Stimulated activated effector memory CD8-positive, alpha-beta T cell treated with anti-CD3 and anti-CD28 coated beads, Interleukin-12 subunit alpha, Interleukin-12 subunit beta, amount 100 ng/mL, for 72 hours (primary cell): ENCODE data around the gene NCLN.
"Not testable (repeated sequence)": the region's sequence is repeated elsewhere in the genome, so short reads cannot be mapped to it uniquely, and the experiment has no call there.

Source experiments
- ATAC-seq: fragments of 150-1000 bp; cut with Tn5 transposase; 2 replicates; pipeline ENCODE4 v1.10.0; 2021
- DNase-seq, 2 donors: peaks; one replicate each; pipeline ENCODE4 v3.0.0; 2021 to 2022; ENCODE audit warnings: low spot score in 2 of 2
- H3K27ac Mint-ChIP-seq: one replicate; pipeline ENCODE4 v1.8.0; 2022; ENCODE audit warnings: mild to moderate bottlenecking, mixed read lengths
- H3K36me3 Mint-ChIP-seq: one replicate; pipeline ENCODE4 v1.8.0; 2022; ENCODE audit warnings: mild to moderate bottlenecking, mixed read lengths
- H3K4me1 Mint-ChIP-seq: one replicate; pipeline ENCODE4 v1.8.0; 2022; ENCODE audit warnings: mixed read lengths
- H3K4me3 Mint-ChIP-seq: one replicate; pipeline ENCODE4 v1.8.0; 2022; ENCODE audit warnings: mild to moderate bottlenecking, mixed read lengths
- H3K9me3 Mint-ChIP-seq: one replicate; pipeline ENCODE4 v1.8.0; 2022; ENCODE audit warnings: mixed read lengths

NCLN gene

DNA sequence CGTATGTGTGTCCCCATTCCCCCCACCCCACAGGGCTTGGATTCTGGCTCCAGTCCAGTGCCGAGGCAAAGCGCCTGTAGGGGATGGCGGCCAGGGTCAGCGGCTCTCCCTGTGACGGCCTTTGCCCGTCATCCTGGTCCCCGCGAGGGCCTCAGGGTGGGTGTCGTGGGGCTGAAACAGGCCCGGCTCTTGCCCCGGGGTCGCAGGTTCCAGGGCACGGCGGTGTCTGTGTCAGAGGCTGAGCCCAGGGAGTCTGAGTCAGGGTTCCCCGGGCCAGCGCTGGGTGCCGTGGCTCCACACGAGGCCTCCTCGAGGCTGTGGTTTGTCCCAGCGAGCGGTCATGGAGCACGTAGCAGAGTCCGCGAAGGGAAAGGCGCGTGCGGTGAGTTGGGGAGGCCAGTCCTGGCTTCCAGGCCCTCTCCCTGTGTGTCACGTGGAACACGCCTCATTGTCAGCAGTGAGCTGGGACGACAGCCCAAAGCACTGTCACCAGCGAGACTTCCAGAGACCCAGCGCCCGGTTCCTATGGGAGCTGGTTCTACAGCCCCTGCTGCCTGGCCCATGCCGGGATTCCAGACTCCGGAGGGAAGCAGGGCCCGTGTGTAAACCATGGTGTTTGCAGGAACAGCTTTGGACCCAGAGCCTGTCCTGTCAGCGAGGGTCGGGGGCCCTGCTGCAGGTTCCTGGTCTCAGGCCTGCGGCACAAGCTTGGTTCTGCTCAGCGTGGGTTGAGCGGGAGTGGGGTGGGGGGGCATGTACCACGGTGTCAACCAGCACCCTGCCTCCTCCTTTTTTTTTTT lies 13.4 kb downstream of the NCLN start:
- no peaks in the 10 kb centered on the region for H3K4me1 Mint-ChIP-seq
- ATAC-seq (no peak), DNase-seq (no peak)
- no peak overlapping the region for H3K27ac Mint-ChIP-seq
- no peak overlapping the region for H3K4me3 Mint-ChIP-seq
- H3K9me3 Mint-ChIP-seq = no peaks in the 10 kb centered on the region
- H3K36me3 Mint-ChIP-seq = peaks cover 58% of the 10 kb centered on the region

DNA sequence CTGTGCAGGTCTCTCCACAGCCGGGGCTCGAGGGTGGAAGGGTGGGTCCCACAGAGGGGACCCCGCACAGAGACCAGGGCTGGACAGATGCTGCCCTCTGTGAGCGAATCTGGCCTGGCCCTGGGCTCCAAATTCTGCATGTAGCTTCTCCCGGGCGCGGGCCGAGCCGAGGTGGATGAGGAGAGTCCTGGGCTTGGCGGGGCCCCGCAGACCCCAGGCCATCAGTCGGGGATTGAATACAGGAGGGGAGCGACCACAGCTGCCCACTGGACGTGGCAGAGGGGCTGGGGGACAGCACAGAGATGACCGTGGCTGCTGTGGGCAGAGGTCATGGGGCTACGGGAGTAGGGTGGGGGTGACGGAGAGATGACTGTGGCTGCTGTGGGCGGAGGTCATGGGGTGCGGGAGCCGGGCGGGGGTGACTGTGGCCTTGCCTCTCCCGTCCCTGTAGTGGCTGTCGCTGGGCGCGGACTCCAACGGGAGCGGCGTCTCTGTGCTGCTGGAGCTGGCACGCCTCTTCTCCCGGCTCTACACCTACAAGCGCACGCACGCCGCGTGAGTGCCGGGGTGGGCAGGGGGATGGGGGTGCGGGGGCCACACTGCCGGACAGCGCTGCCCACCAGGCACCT lies 15.5 kb downstream of the NCLN start:
- no peaks in the 10 kb centered on the region for H3K9me3 Mint-ChIP-seq
- DNase-seq (no peak), ATAC-seq (no peak)
- H3K36me3 Mint-ChIP-seq = peaks cover 51% of the 10 kb centered on the region
- no peaks in the 10 kb centered on the region for H3K4me1 Mint-ChIP-seq
- H3K4me3 Mint-ChIP-seq = no peak overlapping the region
- no peak overlapping the region for H3K27ac Mint-ChIP-seq

DNA sequence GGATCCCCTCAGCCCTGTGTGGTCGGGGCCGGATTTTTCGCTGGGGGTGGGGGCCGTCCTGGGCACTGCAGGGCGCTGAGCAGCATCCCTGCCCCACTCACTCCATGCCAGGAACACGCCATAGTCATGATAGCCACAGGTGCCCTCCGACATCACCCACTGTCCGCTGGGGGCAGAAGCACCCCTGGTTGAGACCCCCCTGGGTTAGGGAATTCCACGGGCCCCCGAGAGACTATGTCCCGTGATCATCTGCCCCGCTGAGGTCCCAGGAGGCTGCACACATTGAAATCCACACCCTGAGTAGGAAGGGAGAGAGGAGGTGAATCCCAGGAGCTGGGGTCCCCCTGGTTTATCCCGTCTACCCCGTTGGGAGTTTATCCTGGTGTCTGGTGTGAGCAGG lies 16.2 kb downstream of the NCLN start:
- peaks cover 45% of the 10 kb centered on the region for H3K36me3 Mint-ChIP-seq
- ATAC-seq = no peak

DNA sequence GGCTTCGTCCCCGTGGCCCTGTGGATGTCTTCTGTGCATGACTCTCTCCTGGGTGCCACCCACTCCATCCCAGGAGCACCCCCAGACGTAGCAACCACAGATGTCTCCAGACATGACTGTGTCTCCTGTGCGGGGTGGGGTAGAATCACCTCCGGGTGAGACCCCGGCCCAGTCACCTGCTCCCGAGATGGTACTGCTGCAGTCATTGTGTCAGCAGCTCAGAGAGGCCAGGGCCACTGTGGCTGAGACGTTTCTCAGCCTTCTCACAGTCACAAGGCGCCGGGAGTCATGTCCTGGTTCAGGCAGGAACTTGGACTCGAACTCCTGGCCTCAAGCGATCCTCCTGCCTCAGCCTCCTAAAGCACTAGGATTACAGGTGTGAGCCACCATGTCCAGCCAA lies 16.6 kb downstream of the NCLN start:
- DNase-seq = no peak
- ATAC-seq = no peak
- H3K36me3 Mint-ChIP-seq = peaks cover 41% of the 10 kb centered on the region
- no peak overlapping the region for H3K4me3 Mint-ChIP-seq
- no peaks in the 10 kb centered on the region for H3K4me1 Mint-ChIP-seq
- H3K27ac Mint-ChIP-seq = no peak overlapping the region
- no peaks in the 10 kb centered on the region for H3K9me3 Mint-ChIP-seq

More for the DNA sequence above, 16.2 kb downstream of the NCLN start:
- H3K4me1 Mint-ChIP-seq = no peaks in the 10 kb centered on the region
- H3K4me3 Mint-ChIP-seq = no peak overlapping the region
- H3K9me3 Mint-ChIP-seq = no peaks in the 10 kb centered on the region
- DNase-seq = no peak
- H3K27ac Mint-ChIP-seq = no peak overlapping the region

DNA sequence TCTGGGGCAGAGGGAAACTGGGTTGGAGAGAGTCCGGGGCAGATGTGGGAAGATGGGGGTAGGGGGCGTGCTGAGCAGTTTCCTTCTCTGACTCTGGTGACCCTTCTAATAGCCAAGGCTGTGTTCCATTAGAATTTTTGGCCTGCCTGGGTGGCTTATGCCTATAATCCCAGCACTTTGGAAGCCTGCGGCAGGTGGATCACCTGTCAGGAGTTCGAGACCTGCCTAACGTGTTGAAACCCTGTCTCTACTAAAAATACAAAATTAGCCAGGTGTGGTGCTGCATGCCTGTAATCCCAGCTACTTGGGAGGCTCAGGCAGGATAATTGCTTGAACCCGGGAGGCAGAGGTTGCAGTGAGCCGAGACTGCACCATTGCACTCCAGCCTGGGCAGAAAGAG lies 17.2 kb downstream of the NCLN start:
- H3K36me3 Mint-ChIP-seq = peaks cover 37% of the 10 kb centered on the region
- H3K27ac Mint-ChIP-seq, ATAC-seq, H3K4me3 Mint-ChIP-seq, H3K9me3 Mint-ChIP-seq, H3K4me1 Mint-ChIP-seq, DNase-seq: not testable (repeated sequence)

DNA sequence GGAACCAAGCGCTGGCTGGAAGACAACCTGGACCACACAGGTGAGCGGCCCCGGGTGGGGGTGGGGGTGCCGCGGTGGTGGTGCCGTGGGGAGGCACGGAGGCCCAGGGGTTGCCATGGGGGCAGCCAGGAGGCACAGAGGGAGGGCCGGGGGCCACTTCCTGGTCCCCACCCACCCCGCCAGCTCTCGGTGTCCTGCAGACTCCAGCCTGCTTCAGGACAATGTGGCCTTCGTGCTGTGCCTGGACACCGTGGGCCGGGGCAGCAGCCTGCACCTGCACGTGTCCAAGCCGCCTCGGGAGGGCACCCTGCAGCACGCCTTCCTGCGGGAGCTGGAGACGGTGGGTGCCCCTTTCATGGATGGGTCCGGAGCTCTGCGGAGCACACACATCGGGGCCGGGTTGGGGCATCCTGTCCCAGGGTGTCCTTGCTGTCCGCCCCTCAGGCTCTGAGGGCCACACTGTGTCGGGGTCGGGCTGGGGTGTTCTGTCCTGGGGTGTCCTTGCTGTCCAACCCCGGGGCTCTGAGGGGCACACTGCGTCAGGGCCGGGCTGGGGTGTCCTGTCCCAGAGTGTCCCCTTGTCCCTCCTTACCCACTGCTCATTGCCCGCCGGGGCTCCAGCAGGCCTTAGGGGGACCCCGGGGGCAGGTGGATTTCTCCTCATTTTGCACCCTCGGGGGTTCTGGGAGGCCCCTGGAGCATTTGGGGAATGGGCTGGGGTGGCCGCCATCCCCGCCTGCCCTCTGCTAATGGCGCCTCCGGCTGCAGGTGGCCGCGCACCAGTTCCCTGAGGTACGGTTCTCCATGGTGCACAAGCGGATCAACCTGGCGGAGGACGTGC lies 18.3 kb downstream of the NCLN start:
- H3K9me3 Mint-ChIP-seq = no peaks in the 10 kb centered on the region
- H3K4me3 Mint-ChIP-seq = no peak overlapping the region
- H3K36me3 Mint-ChIP-seq = peaks cover 35% of the 10 kb centered on the region
- ATAC-seq = no peak
- no peaks in the 10 kb centered on the region for H3K4me1 Mint-ChIP-seq
- no peak overlapping the region for H3K27ac Mint-ChIP-seq
- no peak for DNase-seq

DNA sequence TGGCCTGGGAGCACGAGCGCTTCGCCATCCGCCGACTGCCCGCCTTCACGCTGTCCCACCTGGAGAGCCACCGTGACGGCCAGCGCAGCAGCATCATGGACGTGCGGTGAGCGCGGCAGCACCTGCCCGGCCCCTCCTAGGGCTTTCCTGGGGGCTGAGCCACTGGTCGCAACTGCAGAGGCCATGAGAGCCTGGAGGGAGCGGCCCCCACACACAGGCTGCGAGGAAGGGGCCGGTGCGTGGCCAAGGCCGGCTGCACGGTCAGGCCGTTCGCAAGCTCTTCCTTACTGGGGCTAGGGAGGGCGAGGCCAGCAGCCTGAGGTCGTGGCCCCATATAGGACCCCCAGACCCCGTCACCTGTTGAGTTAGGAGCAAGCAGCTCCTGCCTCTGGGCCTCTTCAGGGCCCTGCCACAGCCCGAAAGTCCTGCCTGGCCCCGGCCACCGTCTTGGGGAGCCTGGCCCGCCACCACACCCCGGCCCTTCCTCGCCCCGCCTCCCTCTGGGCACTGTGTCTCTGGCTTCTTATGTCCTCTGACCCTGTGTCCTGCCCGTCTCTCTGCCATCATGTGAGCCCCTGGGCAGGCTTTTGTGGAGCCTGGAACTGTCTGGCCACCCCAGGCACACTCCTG lies 19.0 kb downstream of the NCLN start:
- ATAC-seq (no peak), DNase-seq (no peak)
- no peaks in the 10 kb centered on the region for H3K9me3 Mint-ChIP-seq
- no peaks in the 10 kb centered on the region for H3K4me1 Mint-ChIP-seq
- no peak overlapping the region for H3K27ac Mint-ChIP-seq
- H3K4me3 Mint-ChIP-seq = no peak overlapping the region
- peaks cover 33% of the 10 kb centered on the region for H3K36me3 Mint-ChIP-seq

DNA sequence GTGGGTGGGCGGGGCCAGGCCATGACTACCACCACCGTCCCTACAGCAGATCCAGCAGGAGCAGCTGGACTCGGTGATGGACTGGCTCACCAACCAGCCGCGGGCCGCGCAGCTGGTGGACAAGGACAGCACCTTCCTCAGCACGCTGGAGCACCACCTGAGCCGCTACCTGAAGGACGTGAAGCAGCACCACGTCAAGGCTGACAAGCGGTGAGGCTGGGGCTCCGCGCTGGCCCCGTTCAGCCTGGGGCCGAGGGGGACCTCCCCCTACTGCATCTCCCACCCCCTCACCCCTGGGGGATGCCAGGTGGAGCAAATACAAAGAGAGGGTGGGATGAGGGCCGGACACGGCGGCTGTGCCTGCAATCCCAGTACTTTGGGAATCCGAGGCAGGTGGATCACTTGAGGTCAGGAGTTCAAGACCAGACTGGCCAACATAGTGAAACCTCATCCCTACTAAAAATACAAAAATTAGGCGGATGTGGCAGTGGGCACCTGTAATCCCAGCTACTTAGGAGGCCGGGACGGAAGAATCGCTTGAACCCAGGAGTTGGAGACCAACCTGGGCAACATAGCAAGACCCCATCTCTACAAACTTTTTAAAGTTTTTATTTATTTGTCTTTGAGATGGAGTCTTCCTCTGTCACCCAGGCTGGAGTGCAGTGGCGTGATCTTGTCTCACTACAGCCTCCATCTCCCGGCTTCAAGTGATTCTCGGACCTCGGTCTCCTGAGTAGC lies 20.7 kb downstream of the NCLN start:
- H3K4me1 Mint-ChIP-seq = peaks cover 11% of the 10 kb centered on the region
- H3K27ac Mint-ChIP-seq = no peak overlapping the region
- H3K9me3 Mint-ChIP-seq = no peaks in the 10 kb centered on the region
- DNase-seq (no peak), ATAC-seq (no peak)
- H3K4me3 Mint-ChIP-seq = no peak overlapping the region
- peaks cover 20% of the 10 kb centered on the region for H3K36me3 Mint-ChIP-seq

DNA sequence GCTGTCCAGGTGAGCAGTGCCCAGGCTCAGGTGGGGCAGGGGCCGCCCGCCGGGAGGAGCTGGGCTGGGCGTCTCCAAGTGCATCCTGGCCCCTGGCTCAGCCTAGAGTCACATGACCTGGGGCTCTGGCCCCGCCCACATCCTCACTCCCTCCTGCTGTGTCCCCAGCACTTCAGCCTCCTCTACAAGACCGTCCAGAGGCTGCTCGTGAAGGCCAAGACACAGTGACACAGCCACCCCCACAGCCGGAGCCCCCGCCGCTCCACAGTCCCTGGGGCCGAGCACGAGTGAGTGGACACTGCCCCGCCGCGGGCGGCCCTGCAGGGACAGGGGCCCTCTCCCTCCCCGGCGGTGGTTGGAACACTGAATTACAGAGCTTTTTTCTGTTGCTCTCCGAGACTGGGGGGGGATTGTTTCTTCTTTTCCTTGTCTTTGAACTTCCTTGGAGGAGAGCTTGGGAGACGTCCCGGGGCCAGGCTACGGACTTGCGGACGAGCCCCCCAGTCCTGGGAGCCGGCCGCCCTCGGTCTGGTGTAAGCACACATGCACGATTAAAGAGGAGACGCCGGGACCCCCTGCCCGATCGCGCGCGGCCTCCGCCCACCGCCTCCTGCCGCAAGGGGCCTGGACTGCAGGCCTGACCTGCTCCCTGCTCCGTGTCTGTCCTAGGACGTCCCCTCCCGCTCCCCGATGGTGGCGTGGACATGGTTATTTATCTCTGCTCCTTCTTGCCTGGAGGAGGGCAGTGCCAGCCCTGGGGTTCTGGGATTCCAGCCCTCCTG lies 21.9 kb downstream of the NCLN start:
- DNase-seq = no peak
- peaks cover 15% of the 10 kb centered on the region for H3K36me3 Mint-ChIP-seq
- no peak overlapping the region for H3K27ac Mint-ChIP-seq
- ATAC-seq = no peak
- no peaks in the 10 kb centered on the region for H3K9me3 Mint-ChIP-seq
- no peak overlapping the region for H3K4me3 Mint-ChIP-seq
- H3K4me1 Mint-ChIP-seq = peaks cover 11% of the 10 kb centered on the region

DNA sequence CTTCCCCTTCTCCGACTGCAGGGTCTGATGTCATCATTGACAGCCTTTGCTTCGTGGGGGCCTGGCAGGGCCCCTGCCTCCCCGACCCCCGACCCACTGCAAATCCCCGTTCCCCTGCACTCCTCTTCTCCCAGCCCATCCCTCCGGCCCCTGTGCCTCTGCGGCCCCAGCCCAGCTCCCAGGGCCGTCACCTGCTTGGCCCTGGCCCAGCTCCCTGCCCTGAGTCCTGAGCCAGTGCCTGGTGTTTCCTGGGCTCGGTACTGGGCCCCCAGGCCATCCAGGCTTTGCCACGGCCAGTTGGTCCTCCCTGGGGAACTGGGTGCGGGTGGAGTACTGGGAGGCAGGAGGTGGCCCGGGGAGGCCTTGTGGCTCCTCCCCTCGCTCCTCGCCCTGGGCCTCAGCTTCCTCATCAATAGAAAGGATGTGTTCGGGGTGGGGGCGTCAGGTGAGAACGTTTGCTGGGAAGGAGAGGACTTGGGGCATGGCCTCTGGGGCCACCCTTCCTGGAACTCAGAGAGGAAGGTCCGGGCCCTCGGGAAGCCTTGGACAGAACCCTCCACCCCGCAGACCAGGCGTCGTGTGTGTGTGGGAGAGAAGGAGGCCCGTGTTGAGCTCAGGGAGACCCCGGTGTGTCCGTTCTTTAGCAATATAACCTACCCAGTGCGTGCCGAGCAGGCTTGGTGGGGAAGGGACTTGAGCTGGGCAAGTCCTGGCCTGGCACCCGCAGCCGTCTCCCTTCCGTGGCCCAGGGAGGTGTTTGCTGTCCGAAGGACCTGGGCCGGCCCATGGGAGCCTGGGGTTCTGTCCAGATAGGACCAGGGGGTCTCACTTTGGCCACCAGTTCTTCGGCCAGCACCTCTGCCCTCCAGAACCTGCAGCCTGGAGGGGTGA lies 22.8 kb downstream of the NCLN start:
- Mint-ChIP-seq H3K4me1 (peaks cover 11% of the 10 kb centered on the region), H3K36me3 (peaks cover 20% of the 10 kb centered on the region), H3K4me3 (no peak overlapping the region), H3K27ac (peak overlapping the region; percentile 76), H3K9me3 (no peaks in the 10 kb centered on the region)
- no peak for ATAC-seq
- DNase-seq = no peak

DNA sequence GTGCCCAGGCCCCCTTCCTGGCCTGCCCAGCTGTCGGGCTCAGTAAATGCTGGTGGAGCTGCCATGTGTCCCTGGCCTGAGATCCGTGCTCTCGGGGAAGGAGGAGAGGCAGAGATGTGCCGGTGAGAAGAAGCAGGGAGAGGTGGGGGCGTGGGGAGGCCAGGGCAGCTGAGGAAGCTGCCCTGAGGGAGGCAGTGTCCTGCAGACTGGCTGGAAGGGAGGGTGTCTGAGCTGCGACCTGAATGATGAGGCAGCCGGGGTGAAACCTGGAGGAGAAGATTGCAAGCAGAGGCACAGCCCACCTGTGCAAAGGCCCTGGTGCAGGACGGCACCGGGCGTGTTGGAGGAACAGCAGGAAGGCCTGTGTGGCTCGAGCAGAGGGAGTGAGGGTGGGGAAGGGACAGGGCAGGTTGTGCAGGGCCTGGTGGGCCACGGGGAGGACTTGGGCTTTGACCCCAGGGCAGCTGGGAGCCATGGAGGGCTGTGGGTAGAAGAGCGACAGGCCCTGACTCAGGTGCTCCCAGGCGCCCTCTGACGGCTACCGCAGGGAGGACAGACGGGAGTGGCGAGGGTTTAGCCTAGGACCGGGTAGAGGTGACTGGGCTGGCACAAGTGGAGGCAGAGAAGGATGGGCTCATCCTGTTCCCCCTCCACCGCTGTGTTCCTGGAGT lies 24.8 kb downstream of the NCLN start:
- peaks cover 11% of the 10 kb centered on the region for H3K4me1 Mint-ChIP-seq
- peak; percentile 86 for ATAC-seq
- H3K36me3 Mint-ChIP-seq = peaks cover 13% of the 10 kb centered on the region
- no peak overlapping the region for H3K4me3 Mint-ChIP-seq
- peak; percentile 67 to 83 for DNase-seq
- H3K27ac Mint-ChIP-seq = peak overlapping the region; percentile 60
- no peaks in the 10 kb centered on the region for H3K9me3 Mint-ChIP-seq

DNA sequence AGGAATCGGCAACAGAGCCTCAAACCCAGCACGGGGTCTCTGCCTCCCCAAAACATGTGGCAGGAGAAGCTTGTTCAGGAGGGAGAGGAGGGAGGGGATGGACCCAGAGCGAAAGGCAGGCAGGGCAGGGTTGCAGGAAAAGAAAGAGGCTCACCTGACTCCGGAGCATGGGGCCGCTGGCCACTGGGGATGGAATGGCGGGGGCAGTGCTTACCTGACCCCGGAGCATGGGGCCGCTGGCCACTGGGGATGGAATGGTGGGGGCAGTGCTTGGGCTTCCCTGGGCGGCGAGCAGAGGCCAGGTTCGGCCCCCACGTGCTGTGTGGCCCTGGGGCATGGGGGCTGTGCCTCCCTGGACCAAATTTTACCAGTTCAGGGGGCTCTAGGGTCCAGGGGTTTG lies 25.5 kb downstream of the NCLN start:
- Mint-ChIP-seq H3K36me3 (peaks cover 11% of the 10 kb centered on the region), H3K9me3 (no peaks in the 10 kb centered on the region), H3K4me1 (peaks cover 11% of the 10 kb centered on the region), H3K4me3 (no peak overlapping the region), H3K27ac (peak overlapping the region; percentile 60)
- ATAC-seq (no peak), DNase-seq (no peak)

DNA sequence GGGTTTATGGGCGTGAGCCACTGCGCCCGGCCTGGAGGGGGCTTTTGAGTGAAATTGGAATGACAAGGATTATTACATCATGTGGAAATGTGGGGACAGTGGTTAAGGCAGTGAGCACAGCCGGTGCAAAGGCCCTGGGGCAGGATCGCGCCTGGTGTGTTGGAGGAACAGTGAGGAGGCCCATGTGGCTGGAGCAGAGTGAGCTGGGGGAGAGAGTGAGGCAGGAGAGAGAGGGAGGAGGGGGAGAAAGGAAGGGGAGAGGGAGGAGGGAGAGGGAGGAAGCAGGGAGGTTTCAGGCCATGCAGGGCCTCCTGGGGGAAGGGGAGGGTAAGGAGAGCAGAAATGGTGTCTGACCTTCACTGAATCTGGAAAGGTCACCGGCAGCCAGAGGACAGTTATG lies 27.4 kb downstream of the NCLN start:
- ATAC-seq (no peak), DNase-seq (no peak)
- Mint-ChIP-seq H3K9me3 (no peaks in the 10 kb centered on the region), H3K36me3 (peaks cover 18% of the 10 kb centered on the region), H3K4me1 (peaks cover 15% of the 10 kb centered on the region), H3K27ac (peak overlapping the region; percentile 79), H3K4me3 (no peak overlapping the region)
